ENCODE results near the gene TRNP1. TPM values are rescaled to one million over a fixed set of nuclear protein-coding genes. Genes with fewer than 3 reads are reported as not detected.
"Not testable (repeated sequence)": the region's sequence is repeated elsewhere in the genome, so short reads cannot be mapped to it uniquely, and the experiment has no call there.

TRNP1 gene
- total and polyA plus RNA-seq, 12 donors, result 1.4 to 27.8 (median 6.5) TPM

- no peaks in the 10 kb centered on the region for H3K9me3 ChIP-seq (replicated peaks in 1 of 3)
- peak in 4 of 7 donors; percentile 40 to 62 (median 55) for DNase-seq
- 53 to 69% (median 59%) methylated on average over 2 to 4 of the region's 4 CpGs for WGBS, 4 donors
- H3K27me3 ChIP-seq, result no peaks in the 10 kb centered on the region
- H3K4me3 ChIP-seq, result no peak overlapping the region
- intact Hi-C loops (cut with DNase I), result no loop called here
- peaks cover 0 to 57% of the 10 kb centered on the region in 2 donors for H3K36me3 ChIP-seq (replicated peaks in 1 of 2)
- no peak for TF ChIP-seq CTCF (IDR thresholded peaks at IDR 0.05)
- TF ChIP-seq POLR2A (IDR thresholded peaks at IDR 0.05), result no peak
- peak overlapping the region in 4 of 5 donors; percentile 46 to 81 (median 63) for H3K27ac ChIP-seq
- peaks cover 19 to 25% of the 10 kb centered on the region in 2 donors for H3K4me1 ChIP-seq (replicated peaks in 1 of 2)
These were observed 47.2 kb upstream of the TRNP1 start for GRCh38 chr1:26946270-26946669.

- Histone ChIP-seq H3K36me3 (replicated peaks in 1 of 2) (peaks cover 0 to 33% of the 10 kb centered on the region in 2 donors), H3K27ac (peak overlapping the region in 4 of 5 donors; percentile 26 to 54 (median 32)), H3K4me1 (replicated peaks in 1 of 2) (peaks cover 19 to 25% of the 10 kb centered on the region in 2 donors)
- WGBS, 4 donors, result 83 to 93% (median 87%) methylated on average over 7 to 16 of the region's 16 CpGs
- intact Hi-C loops (cut with DNase I); DNase-seq; H3K4me3 ChIP-seq; H3K27me3 ChIP-seq; H3K9me3 ChIP-seq (replicated peaks in 1 of 3): not testable (repeated sequence)
These were observed 44.8 kb upstream of the TRNP1 start for GRCh38 chr1:26948725-26949057.

DNA sequence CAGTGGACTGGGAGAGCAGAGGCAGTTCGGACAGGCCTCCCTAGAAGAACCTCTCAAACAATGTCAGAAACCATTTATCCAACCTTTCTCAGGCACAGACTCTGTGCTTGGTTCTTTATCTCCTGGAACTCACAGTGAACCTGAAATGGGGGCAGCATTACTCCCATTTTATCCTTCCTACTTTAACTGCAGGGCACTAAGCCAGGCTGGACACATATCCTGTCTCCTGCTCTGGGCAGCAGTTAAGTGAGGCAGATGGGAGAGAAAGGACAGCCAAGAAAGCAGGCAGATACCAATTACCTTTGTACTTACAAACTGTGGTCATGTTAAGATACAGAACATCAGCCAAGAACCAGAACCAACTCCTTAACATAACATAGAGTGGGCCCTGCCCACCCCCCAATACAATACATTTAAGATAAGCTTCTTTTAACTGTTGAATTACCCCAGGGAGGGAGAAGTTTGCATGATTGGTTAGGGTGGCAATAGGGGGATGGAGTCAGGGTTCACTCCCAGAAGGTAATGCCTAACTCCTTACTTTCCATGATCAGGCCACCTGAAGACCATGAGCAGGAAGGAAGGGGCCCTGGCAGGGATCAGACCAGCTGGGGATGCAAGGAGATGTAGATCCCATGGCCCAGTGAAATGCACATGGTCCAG is 44.1 kb upstream of the TRNP1 start:
- Histone ChIP-seq H3K27ac (peak overlapping the region in 1 of 5 donors; percentile 15), H3K27me3 (no peaks in the 10 kb centered on the region), H3K36me3 (replicated peaks in 1 of 2) (peaks cover 0 to 26% of the 10 kb centered on the region in 2 donors), H3K9me3 (replicated peaks in 1 of 3) (no peaks in the 10 kb centered on the region), H3K4me1 (replicated peaks in 1 of 2) (peaks cover 19 to 25% of the 10 kb centered on the region in 2 donors), H3K4me3 (no peak overlapping the region)
- no peak for DNase-seq
- intact Hi-C loops (cut with DNase I), result no loop called here
- TF ChIP-seq CTCF (IDR thresholded peaks at IDR 0.05), result no peak
- no peak for TF ChIP-seq POLR2A (IDR thresholded peaks at IDR 0.05)
- 67 to 90% (median 80%) methylated on average over 1 of the region's 1 CpG for WGBS, 4 donors

GRCh38 chr1:26949926-26950319 is 43.6 kb upstream of the TRNP1 start:
- peaks cover 19 to 22% of the 10 kb centered on the region in 2 donors for H3K4me1 ChIP-seq (replicated peaks in 1 of 2)
- no peaks in the 10 kb centered on the region for H3K27me3 ChIP-seq
- intact Hi-C loops (cut with DNase I), result no loop called here
- no peak overlapping the region for H3K4me3 ChIP-seq
- 42 to 73% (median 54%) methylated on average over 3 of the region's 3 CpGs for WGBS, 4 donors
- no peaks in the 10 kb centered on the region for H3K9me3 ChIP-seq (replicated peaks in 1 of 3)
- peaks cover 0 to 21% of the 10 kb centered on the region in 2 donors for H3K36me3 ChIP-seq (replicated peaks in 1 of 2)
- peak overlapping the region in 1 of 5 donors; percentile 15 for H3K27ac ChIP-seq
- no peak for DNase-seq
- TF ChIP-seq POLR2A (IDR thresholded peaks at IDR 0.05) (no peak), CTCF (IDR thresholded peaks at IDR 0.05) (no peak)

DNA sequence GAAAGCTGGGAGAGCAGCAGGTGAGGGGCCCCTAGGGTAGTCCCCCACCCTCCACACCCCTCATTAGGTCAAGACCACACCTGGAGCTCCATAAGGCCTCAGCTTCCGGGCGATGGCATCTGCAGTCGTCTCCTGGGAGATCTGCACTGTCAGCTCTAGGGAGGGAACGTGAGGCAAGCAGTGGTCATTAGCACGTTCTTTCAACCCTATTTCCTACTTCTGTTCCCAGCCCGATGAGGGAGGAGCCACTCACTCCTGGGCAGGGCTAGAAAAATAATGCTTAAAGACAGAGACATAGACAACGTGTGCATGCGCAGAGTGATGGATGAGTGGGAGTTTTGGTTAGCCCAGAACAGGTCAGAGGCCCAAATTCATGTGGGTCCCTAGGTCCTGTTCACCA is 42.9 kb upstream of the TRNP1 start:
- Histone ChIP-seq H3K4me1 (replicated peaks in 1 of 2) (peaks cover 12 to 15% of the 10 kb centered on the region in 2 donors), H3K4me3 (no peak overlapping the region), H3K27me3 (no peaks in the 10 kb centered on the region), H3K9me3 (replicated peaks in 1 of 3) (no peaks in the 10 kb centered on the region), H3K36me3 (replicated peaks in 1 of 2) (peaks cover 0 to 14% of the 10 kb centered on the region in 2 donors), H3K27ac (no peak overlapping the region)
- no peak for TF ChIP-seq CTCF (IDR thresholded peaks at IDR 0.05)
- no peak for TF ChIP-seq POLR2A (IDR thresholded peaks at IDR 0.05)
- intact Hi-C loops (cut with DNase I), result no loop called here
- DNase-seq, result no peak
- WGBS, 4 donors, result 42 to 69% (median 65%) methylated on average over 5 to 8 of the region's 8 CpGs
